Measurements from ENCODE around the gene EYS. TPM values are rescaled to one million over a fixed set of nuclear protein-coding genes. Genes with fewer than 3 reads are reported as not detected.

Gene EYS
- total and polyA plus RNA-seq, 5 donors from 2014 or later: 0.03 to 0.09 (median 0.05) TPM; not detected in 1

DNA sequence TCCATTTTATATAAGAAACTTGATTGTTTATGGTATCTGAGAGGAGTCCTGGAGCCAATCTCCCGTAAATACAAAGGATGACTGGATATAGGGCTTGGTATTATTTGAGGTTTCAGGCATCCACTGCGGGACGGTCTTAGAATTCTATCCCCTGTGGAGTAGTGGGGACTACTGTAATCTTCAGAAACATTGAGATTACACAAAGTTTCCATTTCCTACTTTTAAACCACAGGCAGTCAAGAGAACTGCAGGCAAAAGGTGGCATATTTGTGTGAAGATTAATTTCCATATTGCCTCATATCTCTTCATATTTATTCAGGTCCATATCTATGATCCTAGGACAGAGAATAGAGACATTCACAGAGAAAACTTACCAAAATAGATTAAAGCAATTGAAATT lies 1485.2 kb downstream of the EYS start:
- Mint-ChIP-seq H3K9me3 (peaks cover 0 to 21% (median 3%) of the 10 kb centered on the region in 7 donors), H3K27me3 (no peaks in the 10 kb centered on the region), H3K36me3 (no peaks in the 10 kb centered on the region), H3K4me1 (no peaks in the 10 kb centered on the region), H3K27ac (no peak overlapping the region), H3K4me3 (no peak overlapping the region)
- Histone ChIP-seq H3K9me3 (ENCODE audit: control insufficient read depth in 2 of 2, low read length in 2 of 2) (no peaks in the 10 kb centered on the region), H3K27ac (ENCODE audit: insufficient read depth, low read length, poor library complexity, severe bottlenecking) (no peak overlapping the region), H3K27me3 (ENCODE audit: control insufficient read depth, insufficient read depth, low read length) (no peaks in the 10 kb centered on the region), H3K4me1 (ENCODE audit: control insufficient read depth, insufficient read depth, low read length, poor library complexity, severe bottlenecking) (no peaks in the 10 kb centered on the region), H3K36me3 (ENCODE audit: control insufficient read depth, insufficient read depth, low read length) (no peaks in the 10 kb centered on the region), H3K4me3 (ENCODE audit: low read depth, low read length) (no peak overlapping the region)
- no peak for DNase-seq
- ATAC-seq (ENCODE audit: low read depth in 2 of 2): no peak

DNA sequence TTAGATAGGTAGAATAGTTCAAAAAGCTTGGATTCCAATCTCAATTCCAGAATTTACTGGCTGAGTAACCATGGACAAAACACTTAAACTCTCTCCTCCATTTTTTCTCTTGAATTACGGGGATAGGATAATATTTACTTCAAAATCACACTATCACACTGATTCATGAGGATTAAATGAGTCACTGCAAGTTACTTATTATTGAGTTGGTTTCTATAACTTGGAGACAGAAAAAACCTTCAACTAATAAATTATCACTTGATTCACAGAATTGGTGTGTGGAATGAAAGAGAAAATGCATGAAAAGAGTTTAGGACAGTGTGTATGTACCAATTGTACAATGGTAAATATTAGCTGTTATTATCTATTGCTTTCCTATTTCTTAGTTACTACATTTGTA lies 1486.2 kb downstream of the EYS start:
- Mint-ChIP-seq H3K9me3 (peaks cover 0 to 25% (median 4%) of the 10 kb centered on the region in 7 donors), H3K4me1 (no peaks in the 10 kb centered on the region), H3K27me3 (no peaks in the 10 kb centered on the region), H3K4me3 (no peak overlapping the region), H3K36me3 (no peaks in the 10 kb centered on the region), H3K27ac (no peak overlapping the region)
- DNase-seq (no peak), ATAC-seq (ENCODE audit: low read depth in 2 of 2) (no peak)
- no peak overlapping the region for H3K4me3 ChIP-seq (ENCODE audit: low read depth, low read length)
- H3K36me3 ChIP-seq (ENCODE audit: control insufficient read depth, insufficient read depth, low read length): no peaks in the 10 kb centered on the region
- H3K4me1 ChIP-seq (ENCODE audit: control insufficient read depth, insufficient read depth, low read length, poor library complexity, severe bottlenecking): no peaks in the 10 kb centered on the region
- H3K27ac ChIP-seq (ENCODE audit: insufficient read depth, low read length, poor library complexity, severe bottlenecking): no peak overlapping the region
- no peaks in the 10 kb centered on the region for H3K9me3 ChIP-seq (ENCODE audit: control insufficient read depth in 2 of 2, low read length in 2 of 2)
- H3K27me3 ChIP-seq (ENCODE audit: control insufficient read depth, insufficient read depth, low read length): no peaks in the 10 kb centered on the region

DNA sequence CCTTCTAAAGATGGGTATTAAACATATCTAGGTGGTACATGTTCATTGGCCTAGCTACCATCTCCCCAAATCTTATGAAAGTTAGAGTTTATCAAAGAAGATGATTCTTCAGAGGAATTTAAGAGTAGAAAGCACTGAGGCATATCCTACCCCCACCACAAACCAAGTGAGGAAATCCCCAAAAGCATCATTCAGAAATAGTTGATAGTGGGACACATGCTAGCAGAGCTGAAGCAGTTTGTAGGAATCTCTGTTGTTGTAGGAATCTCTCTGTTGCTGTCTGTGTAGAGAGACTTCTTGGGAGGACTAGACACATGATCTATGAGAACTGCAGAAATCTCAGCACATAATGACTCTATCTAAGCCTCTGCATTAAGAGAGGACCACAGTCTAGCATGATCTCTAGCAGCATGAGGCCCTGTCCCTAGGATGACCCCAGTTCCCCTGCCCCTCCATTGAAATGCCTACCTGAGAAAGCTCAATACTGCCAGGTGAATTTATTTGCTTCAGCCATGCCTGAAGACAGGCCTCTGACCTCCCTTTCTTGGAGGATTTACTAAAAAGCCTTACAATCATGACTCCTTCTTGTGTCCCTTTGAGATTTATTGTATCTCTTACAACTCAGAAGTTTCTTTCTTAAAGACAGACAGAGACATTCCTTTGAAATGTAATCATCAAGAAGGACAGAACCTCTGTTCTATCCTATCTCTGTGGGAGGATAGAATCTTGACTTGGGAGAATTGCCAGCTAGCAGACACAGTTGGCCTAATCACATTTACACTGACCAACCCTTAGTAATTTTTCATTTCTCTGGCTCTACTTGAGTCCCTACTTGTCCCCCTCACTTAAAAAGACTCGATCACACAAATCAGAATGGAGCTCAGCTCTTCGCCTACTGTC lies 1489.1 kb downstream of the EYS start:
- H3K27ac Mint-ChIP-seq: no peak overlapping the region
- peaks cover 0 to 25% (median 3%) of the 10 kb centered on the region in 7 donors for H3K9me3 Mint-ChIP-seq
- Histone ChIP-seq H3K36me3 (ENCODE audit: control insufficient read depth, insufficient read depth, low read length) (no peaks in the 10 kb centered on the region), H3K27me3 (ENCODE audit: control insufficient read depth, insufficient read depth, low read length) (no peaks in the 10 kb centered on the region), H3K27ac (ENCODE audit: insufficient read depth, low read length, poor library complexity, severe bottlenecking) (no peak overlapping the region), H3K4me1 (ENCODE audit: control insufficient read depth, insufficient read depth, low read length, poor library complexity, severe bottlenecking) (no peaks in the 10 kb centered on the region), H3K9me3 (ENCODE audit: control insufficient read depth in 2 of 2, low read length in 2 of 2) (no peaks in the 10 kb centered on the region), H3K4me3 (ENCODE audit: low read depth, low read length) (no peak overlapping the region)
- H3K4me1 Mint-ChIP-seq: no peaks in the 10 kb centered on the region
- ATAC-seq (ENCODE audit: low read depth in 2 of 2) (no peak), DNase-seq (no peak)
- H3K4me3 Mint-ChIP-seq: no peak overlapping the region
- H3K36me3 Mint-ChIP-seq: no peaks in the 10 kb centered on the region
- H3K27me3 Mint-ChIP-seq: no peaks in the 10 kb centered on the region

DNA sequence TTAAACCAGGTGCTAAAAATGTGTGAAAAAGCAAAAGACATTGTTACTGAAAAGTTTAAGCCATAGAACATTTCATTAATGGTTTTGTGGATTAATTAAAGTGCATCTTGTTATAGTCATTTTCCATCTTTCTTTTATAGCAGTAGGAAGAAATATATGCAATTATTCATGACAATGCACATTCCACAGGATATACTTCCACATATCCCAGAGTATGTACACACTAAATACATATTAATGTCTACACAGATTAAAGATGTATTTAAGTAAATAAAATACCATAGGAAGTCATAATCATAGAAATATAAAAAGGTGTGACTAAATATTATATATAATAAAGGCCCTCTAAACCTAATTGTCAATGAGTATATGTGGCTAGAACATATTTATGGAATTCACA lies 1492.7 kb downstream of the EYS start:
- H3K27me3 ChIP-seq (ENCODE audit: control insufficient read depth, insufficient read depth, low read length): no peaks in the 10 kb centered on the region
- H3K4me3 ChIP-seq (ENCODE audit: low read depth, low read length): no peak overlapping the region
- H3K9me3 ChIP-seq (ENCODE audit: control insufficient read depth in 2 of 2, low read length in 2 of 2): no peaks in the 10 kb centered on the region
- Mint-ChIP-seq H3K9me3 (peaks cover 0 to 18% (median 7%) of the 10 kb centered on the region in 7 donors), H3K27me3 (no peaks in the 10 kb centered on the region), H3K36me3 (no peaks in the 10 kb centered on the region), H3K4me3 (no peak overlapping the region), H3K27ac (no peak overlapping the region), H3K4me1 (no peaks in the 10 kb centered on the region)
- H3K27ac ChIP-seq (ENCODE audit: insufficient read depth, low read length, poor library complexity, severe bottlenecking): no peak overlapping the region
- no peaks in the 10 kb centered on the region for H3K4me1 ChIP-seq (ENCODE audit: control insufficient read depth, insufficient read depth, low read length, poor library complexity, severe bottlenecking)
- ATAC-seq (ENCODE audit: low read depth in 2 of 2): no peak
- no peaks in the 10 kb centered on the region for H3K36me3 ChIP-seq (ENCODE audit: control insufficient read depth, insufficient read depth, low read length)
- no peak for DNase-seq

DNA sequence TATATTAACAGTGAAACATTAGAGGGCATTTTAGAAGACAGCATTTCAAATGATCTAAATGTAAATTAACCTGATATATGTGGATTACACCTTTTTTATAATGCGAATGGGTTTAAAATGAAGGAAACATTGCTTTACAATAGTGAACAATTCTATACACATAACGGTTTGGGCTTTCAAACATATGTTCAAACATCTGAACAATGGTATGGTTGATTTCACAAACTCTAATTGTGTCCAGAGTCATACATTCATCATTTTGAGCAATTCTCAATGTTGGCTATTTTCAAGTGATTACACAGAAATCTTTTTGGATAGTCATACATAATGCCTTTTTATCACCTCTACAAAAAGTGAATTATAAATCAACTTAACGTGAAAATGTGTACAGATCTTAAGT lies 1493.3 kb downstream of the EYS start:
- H3K27ac ChIP-seq (ENCODE audit: insufficient read depth, low read length, poor library complexity, severe bottlenecking): no peak overlapping the region
- no peak for ATAC-seq (ENCODE audit: low read depth in 2 of 2)
- H3K9me3 ChIP-seq (ENCODE audit: control insufficient read depth in 2 of 2, low read length in 2 of 2): no peaks in the 10 kb centered on the region
- H3K4me3 ChIP-seq (ENCODE audit: low read depth, low read length): no peak overlapping the region
- H3K36me3 ChIP-seq (ENCODE audit: control insufficient read depth, insufficient read depth, low read length): no peaks in the 10 kb centered on the region
- no peak overlapping the region for H3K4me3 Mint-ChIP-seq
- peaks cover 0 to 15% (median 7%) of the 10 kb centered on the region in 7 donors for H3K9me3 Mint-ChIP-seq
- no peaks in the 10 kb centered on the region for H3K4me1 ChIP-seq (ENCODE audit: control insufficient read depth, insufficient read depth, low read length, poor library complexity, severe bottlenecking)
- no peak for DNase-seq
- H3K36me3 Mint-ChIP-seq: no peaks in the 10 kb centered on the region
- H3K27me3 Mint-ChIP-seq: no peaks in the 10 kb centered on the region
- H3K4me1 Mint-ChIP-seq: no peaks in the 10 kb centered on the region
- H3K27ac Mint-ChIP-seq: no peak overlapping the region
- H3K27me3 ChIP-seq (ENCODE audit: control insufficient read depth, insufficient read depth, low read length): no peaks in the 10 kb centered on the region

DNA sequence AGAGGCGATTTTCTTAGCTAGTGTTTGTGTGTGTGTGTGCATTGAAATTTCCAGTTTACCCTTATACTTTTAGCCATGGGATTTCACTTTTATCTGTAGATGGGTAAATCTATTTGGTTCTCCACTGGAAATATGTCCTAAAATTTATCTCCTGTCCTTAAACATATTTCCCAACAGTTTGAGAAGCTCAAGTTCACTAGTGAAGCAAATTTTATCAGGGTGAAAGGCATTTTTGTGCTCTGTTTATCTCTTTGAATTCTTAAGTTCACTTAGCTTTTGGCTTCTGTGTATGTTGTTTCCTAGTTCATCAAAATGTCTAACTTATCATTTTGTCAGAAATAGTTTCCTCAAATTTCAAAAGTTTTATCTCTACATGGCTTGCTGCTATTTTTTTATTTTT lies 1509.8 kb downstream of the EYS start:
- no peaks in the 10 kb centered on the region for H3K4me1 Mint-ChIP-seq
- no peaks in the 10 kb centered on the region for H3K4me1 ChIP-seq (ENCODE audit: control insufficient read depth, insufficient read depth, low read length, poor library complexity, severe bottlenecking)
- peaks cover 0 to 7% (median 2%) of the 10 kb centered on the region in 7 donors for H3K9me3 Mint-ChIP-seq
- H3K27ac ChIP-seq (ENCODE audit: insufficient read depth, low read length, poor library complexity, severe bottlenecking): no peak overlapping the region
- H3K27me3 ChIP-seq (ENCODE audit: control insufficient read depth, insufficient read depth, low read length): no peaks in the 10 kb centered on the region
- H3K36me3 Mint-ChIP-seq: no peaks in the 10 kb centered on the region
- H3K27me3 Mint-ChIP-seq: no peaks in the 10 kb centered on the region
- no peak overlapping the region for H3K4me3 ChIP-seq (ENCODE audit: low read depth, low read length)
- DNase-seq (no peak), ATAC-seq (ENCODE audit: low read depth in 2 of 2) (no peak)
- no peaks in the 10 kb centered on the region for H3K9me3 ChIP-seq (ENCODE audit: control insufficient read depth in 2 of 2, low read length in 2 of 2)
- no peak overlapping the region for H3K27ac Mint-ChIP-seq
- H3K4me3 Mint-ChIP-seq: no peak overlapping the region
- H3K36me3 ChIP-seq (ENCODE audit: control insufficient read depth, insufficient read depth, low read length): no peaks in the 10 kb centered on the region

DNA sequence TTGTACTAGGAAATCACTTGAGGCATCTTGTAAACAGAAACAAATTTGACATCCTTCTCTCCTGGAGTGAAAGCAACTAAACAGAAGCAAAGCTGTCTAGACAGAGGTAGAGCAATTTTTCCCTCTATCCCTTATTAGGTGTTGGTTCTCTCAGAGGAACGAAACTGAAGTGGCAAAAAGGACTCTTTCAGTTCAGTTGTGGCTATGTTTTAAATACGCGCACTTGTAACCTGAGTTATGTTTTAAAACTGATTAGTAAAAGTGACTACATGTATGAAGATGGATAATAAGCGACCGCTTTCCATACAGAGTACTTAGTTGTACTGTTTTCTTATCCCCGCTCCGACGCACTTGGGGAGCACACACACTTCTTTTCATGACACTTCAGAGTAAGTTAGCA lies 1520.4 kb downstream of the EYS start:
- H3K27ac Mint-ChIP-seq: no peak overlapping the region

DNA sequence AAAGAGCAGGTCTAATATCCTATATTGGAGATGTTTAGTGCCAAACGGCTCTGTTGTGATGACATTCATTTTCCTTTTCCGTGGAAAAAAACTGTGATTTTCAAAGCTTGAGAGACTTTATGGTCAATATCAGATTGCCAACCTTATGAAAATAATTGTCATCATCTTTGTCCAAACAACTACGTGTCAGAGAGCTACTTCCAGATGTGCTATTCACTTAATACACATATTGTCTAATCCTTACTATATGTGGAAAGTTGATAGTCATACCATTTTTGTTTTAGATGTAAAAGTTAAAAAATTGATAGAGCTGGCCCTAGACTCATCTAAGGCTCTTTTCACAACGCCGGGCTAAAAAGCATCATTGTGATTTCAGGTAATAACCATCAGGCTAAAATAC lies 1521.4 kb downstream of the EYS start:
- no peaks in the 10 kb centered on the region for H3K36me3 ChIP-seq (ENCODE audit: control insufficient read depth, insufficient read depth, low read length)
- Mint-ChIP-seq H3K27me3 (no peaks in the 10 kb centered on the region), H3K9me3 (peaks cover 0 to 21% (median 2%) of the 10 kb centered on the region in 7 donors), H3K4me3 (no peak overlapping the region), H3K27ac (no peak overlapping the region), H3K36me3 (no peaks in the 10 kb centered on the region), H3K4me1 (no peaks in the 10 kb centered on the region)
- H3K27me3 ChIP-seq (ENCODE audit: control insufficient read depth, insufficient read depth, low read length): no peaks in the 10 kb centered on the region
- no peak overlapping the region for H3K27ac ChIP-seq (ENCODE audit: insufficient read depth, low read length, poor library complexity, severe bottlenecking)
- no peaks in the 10 kb centered on the region for H3K4me1 ChIP-seq (ENCODE audit: control insufficient read depth, insufficient read depth, low read length, poor library complexity, severe bottlenecking)
- DNase-seq (no peak), ATAC-seq (ENCODE audit: low read depth in 2 of 2) (no peak)
- no peaks in the 10 kb centered on the region for H3K9me3 ChIP-seq (ENCODE audit: control insufficient read depth in 2 of 2, low read length in 2 of 2)
- no peak overlapping the region for H3K4me3 ChIP-seq (ENCODE audit: low read depth, low read length)

More for the DNA sequence above, 1520.4 kb downstream of the EYS start:
- Mint-ChIP-seq H3K4me1 (no peaks in the 10 kb centered on the region), H3K27me3 (no peaks in the 10 kb centered on the region), H3K4me3 (no peak overlapping the region), H3K36me3 (no peaks in the 10 kb centered on the region), H3K9me3 (peaks cover 0 to 21% (median 2%) of the 10 kb centered on the region in 7 donors)
- no peaks in the 10 kb centered on the region for H3K4me1 ChIP-seq (ENCODE audit: control insufficient read depth, insufficient read depth, low read length, poor library complexity, severe bottlenecking)
- H3K4me3 ChIP-seq (ENCODE audit: low read depth, low read length): no peak overlapping the region
- no peak overlapping the region for H3K27ac ChIP-seq (ENCODE audit: insufficient read depth, low read length, poor library complexity, severe bottlenecking)
- no peak for ATAC-seq (ENCODE audit: low read depth in 2 of 2)
- H3K9me3 ChIP-seq (ENCODE audit: control insufficient read depth in 2 of 2, low read length in 2 of 2): no peaks in the 10 kb centered on the region
- H3K27me3 ChIP-seq (ENCODE audit: control insufficient read depth, insufficient read depth, low read length): no peaks in the 10 kb centered on the region
- H3K36me3 ChIP-seq (ENCODE audit: control insufficient read depth, insufficient read depth, low read length): no peaks in the 10 kb centered on the region
- no peak for DNase-seq
